Loucy (cell line): Measurements from ENCODE around the gene PCBP2.
A peak's percentile ranks its signal among the peaks of the same experiment; 100 is the strongest.

ENCODE experiments used
- CTCF ChIP-seq: fragments of 200-600 bp; sonication (generic); conservative IDR thresholded peaks from 2 replicates; pipeline ENCODE4 v1.5.1; 2014; ENCODE audit warnings: mild to moderate bottlenecking, antibody characterized with exemption, low read length
- EZH2phosphoT487 ChIP-seq: fragments of 200-600 bp; IDR thresholded peaks from 2 replicates; pipeline ENCODE4 v1.6.1; 2018; ENCODE audit warnings: antibody characterized with exemption, mild to moderate bottlenecking, moderate library complexity, borderline replicate concordance

GRCh38 chr12:53508534-53509170 is 56.8 kb downstream of the PCBP2 start:
- TF ChIP-seq CTCF (peak; percentile 93), EZH2phosphoT487 (no peak)
